Measurements from ENCODE around the gene COL1A1. TPM values are rescaled to one million over a fixed set of nuclear protein-coding genes. Genes with fewer than 3 reads are reported as not detected.

Gene COL1A1
- total and polyA plus RNA-seq, 5 donors from 2014 or later = 26.2 TPM; not detected in 4

DNA sequence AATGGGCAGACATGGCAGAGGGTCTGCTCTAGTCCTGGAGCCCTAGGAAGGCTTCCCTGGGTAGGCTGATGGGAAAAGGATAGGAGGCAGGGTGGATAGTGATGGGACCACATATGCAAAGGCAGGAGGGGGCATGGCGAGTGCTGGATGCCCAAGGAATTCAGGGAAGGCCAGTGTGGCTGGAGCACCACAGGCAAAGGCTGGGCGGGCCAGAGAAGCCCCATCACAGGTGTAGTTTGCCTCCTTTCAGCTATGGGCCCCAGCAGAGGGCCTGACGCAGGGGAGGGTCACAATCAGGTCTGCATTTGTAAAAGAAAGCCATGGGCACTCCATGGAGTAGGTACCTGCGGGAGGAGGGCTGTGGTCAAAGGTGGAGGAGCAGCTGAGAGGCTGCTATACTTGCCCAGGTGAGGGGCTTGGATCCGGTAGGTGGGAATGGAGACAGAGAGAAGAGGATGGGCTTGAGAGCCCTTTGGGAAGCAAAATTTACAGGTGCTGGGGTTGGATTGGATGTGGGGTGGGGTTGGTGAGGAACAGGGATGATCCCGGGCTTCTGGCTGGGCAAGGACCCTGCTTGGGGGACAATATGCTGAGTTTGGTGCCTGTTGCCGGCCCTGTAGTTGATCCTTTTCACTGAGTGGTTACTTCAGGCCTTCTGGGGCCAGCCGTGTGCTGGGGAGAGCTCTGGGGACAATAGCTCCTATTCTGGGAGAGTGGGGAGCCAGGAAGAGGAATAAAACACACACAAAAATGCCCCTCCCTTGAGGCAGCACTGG is 6.5 kb upstream of the COL1A1 start:
- no peak overlapping the region for H3K27ac Mint-ChIP-seq
- Histone ChIP-seq H3K36me3 (ENCODE audit: control insufficient read depth, insufficient read depth, low read length) (no peaks in the 10 kb centered on the region), H3K27me3 (ENCODE audit: control insufficient read depth, insufficient read depth, low read length) (peaks cover 5% of the 10 kb centered on the region), H3K4me1 (ENCODE audit: control insufficient read depth, insufficient read depth, low read length, poor library complexity, severe bottlenecking) (no peaks in the 10 kb centered on the region), H3K4me3 (ENCODE audit: low read depth, low read length) (no peak overlapping the region), H3K27ac (ENCODE audit: insufficient read depth, low read length, poor library complexity, severe bottlenecking) (no peak overlapping the region), H3K9me3 (ENCODE audit: control insufficient read depth in 2 of 2, low read length in 2 of 2) (no peaks in the 10 kb centered on the region)
- no peaks in the 10 kb centered on the region for H3K9me3 Mint-ChIP-seq
- peaks cover 54% of the 10 kb centered on the region for H3K27me3 Mint-ChIP-seq
- no peak for ATAC-seq (ENCODE audit: low read depth in 2 of 2)
- H3K4me3 Mint-ChIP-seq = peak overlapping the region in 1 of 4 donors; percentile 29
- DNase-seq = no peak
- H3K36me3 Mint-ChIP-seq = no peaks in the 10 kb centered on the region
- H3K4me1 Mint-ChIP-seq = peaks cover 0 to 6% (median 2%) of the 10 kb centered on the region in 4 donors

DNA sequence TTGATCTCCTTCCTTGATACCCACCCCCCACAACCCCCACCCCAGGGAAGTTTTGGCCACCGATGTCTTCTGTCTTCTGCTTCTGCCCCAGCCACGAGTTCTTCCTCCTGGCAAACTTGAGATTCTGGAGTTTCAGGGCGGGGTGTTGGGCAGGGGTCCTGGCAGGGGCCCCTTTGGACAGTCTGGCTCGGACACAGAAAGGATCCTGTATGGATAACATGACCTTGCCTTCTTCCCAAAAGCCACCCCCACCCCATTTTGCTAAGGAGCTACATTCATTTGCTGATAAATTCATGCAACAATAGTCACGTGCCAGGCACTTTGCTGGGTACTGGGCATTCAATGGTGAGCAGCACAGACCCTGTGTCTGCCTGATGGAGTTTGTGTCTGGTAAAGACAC is 5.9 kb upstream of the COL1A1 start:
- Mint-ChIP-seq H3K27ac (no peak overlapping the region), H3K4me3 (no peak overlapping the region), H3K27me3 (peaks cover 61% of the 10 kb centered on the region), H3K36me3 (no peaks in the 10 kb centered on the region), H3K9me3 (no peaks in the 10 kb centered on the region), H3K4me1 (peaks cover 0 to 7% (median 3%) of the 10 kb centered on the region in 4 donors)
- H3K4me1 ChIP-seq (ENCODE audit: control insufficient read depth, insufficient read depth, low read length, poor library complexity, severe bottlenecking) = no peaks in the 10 kb centered on the region
- ATAC-seq (ENCODE audit: low read depth in 2 of 2) (no peak), DNase-seq (no peak)
- H3K4me3 ChIP-seq (ENCODE audit: low read depth, low read length) = no peak overlapping the region
- peaks cover 6% of the 10 kb centered on the region for H3K27me3 ChIP-seq (ENCODE audit: control insufficient read depth, insufficient read depth, low read length)
- H3K27ac ChIP-seq (ENCODE audit: insufficient read depth, low read length, poor library complexity, severe bottlenecking) = no peak overlapping the region
- H3K36me3 ChIP-seq (ENCODE audit: control insufficient read depth, insufficient read depth, low read length) = no peaks in the 10 kb centered on the region
- no peaks in the 10 kb centered on the region for H3K9me3 ChIP-seq (ENCODE audit: control insufficient read depth in 2 of 2, low read length in 2 of 2)

DNA sequence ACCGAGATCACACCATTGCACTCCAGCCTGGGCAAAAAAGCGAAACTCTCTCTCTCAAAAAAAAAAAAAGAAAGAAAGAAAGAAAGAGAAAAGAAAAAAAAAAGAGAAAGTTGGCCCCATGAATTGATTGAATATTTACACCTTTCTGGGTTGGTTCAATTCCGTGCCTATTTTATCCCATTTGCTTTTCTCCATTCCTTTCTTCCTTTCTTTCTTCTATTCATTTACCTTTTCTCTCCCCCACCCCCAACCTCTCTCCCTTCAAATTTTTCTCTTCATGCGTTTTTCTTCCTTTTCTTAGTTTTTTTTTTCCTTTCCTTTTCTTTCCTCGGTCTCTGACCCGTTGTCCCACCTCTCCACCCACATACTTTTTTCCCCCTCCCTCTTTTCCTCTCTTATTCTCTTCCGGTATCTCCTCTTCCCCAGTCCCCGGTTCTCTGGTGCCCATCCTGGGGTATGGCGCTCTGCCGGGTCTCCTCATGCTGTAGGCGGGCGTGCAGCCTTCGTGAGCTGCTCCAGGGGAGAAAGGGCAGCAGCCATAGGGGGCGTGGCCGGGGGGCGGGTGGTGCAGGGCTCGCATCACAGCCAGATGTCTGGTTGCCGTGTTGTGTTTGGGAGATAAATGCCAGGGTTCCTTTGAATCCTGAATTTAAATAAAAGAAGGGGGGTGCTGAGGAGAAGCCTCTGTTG is 5.3 kb upstream of the COL1A1 start:
- Histone ChIP-seq H3K36me3 (ENCODE audit: control insufficient read depth, insufficient read depth, low read length) (no peaks in the 10 kb centered on the region), H3K4me1 (ENCODE audit: control insufficient read depth, insufficient read depth, low read length, poor library complexity, severe bottlenecking) (no peaks in the 10 kb centered on the region), H3K27ac (ENCODE audit: insufficient read depth, low read length, poor library complexity, severe bottlenecking) (no peak overlapping the region), H3K9me3 (ENCODE audit: control insufficient read depth in 2 of 2, low read length in 2 of 2) (no peaks in the 10 kb centered on the region), H3K27me3 (ENCODE audit: control insufficient read depth, insufficient read depth, low read length) (peaks cover 10% of the 10 kb centered on the region), H3K4me3 (ENCODE audit: low read depth, low read length) (no peak overlapping the region)
- Mint-ChIP-seq H3K9me3 (peaks cover 0 to 2% (median 0%) of the 10 kb centered on the region in 7 donors), H3K27ac (no peak overlapping the region), H3K27me3 (peaks cover 67% of the 10 kb centered on the region), H3K4me3 (no peak overlapping the region), H3K36me3 (no peaks in the 10 kb centered on the region), H3K4me1 (peaks cover 0 to 12% (median 4%) of the 10 kb centered on the region in 4 donors)
- DNase-seq (no peak), ATAC-seq (ENCODE audit: low read depth in 2 of 2) (no peak)

DNA sequence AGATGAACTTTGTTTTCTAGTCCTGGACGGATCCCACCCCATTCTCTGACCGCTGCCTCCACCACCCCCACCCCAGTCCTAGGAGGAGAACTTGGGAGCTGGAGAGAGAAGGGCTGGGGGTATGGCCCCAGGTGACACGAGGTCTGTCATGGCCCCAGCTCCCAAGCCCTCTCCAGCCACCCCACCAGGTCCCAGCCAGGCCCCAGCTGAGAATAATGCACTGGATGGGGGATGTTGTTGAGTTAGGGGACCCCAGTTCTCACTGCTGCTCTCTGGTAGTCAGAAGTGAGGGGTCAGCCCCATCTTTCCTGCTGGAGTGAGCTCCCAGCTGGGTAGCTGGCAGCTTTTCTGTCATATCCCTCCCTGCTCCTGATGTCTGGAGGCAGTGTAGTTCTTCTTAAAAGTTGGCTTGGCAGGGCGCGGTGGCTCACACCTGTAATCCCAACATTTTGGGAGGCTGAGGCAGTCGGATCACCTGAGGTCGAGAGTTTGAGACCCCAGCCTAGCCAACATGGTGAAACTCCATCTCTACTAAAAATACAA is 4.6 kb upstream of the COL1A1 start:
- H3K27me3 Mint-ChIP-seq = peaks cover 68% of the 10 kb centered on the region
- Histone ChIP-seq H3K27me3 (ENCODE audit: control insufficient read depth, insufficient read depth, low read length) (peaks cover 10% of the 10 kb centered on the region), H3K27ac (ENCODE audit: insufficient read depth, low read length, poor library complexity, severe bottlenecking) (no peak overlapping the region), H3K4me3 (ENCODE audit: low read depth, low read length) (no peak overlapping the region), H3K36me3 (ENCODE audit: control insufficient read depth, insufficient read depth, low read length) (no peaks in the 10 kb centered on the region), H3K9me3 (ENCODE audit: control insufficient read depth in 2 of 2, low read length in 2 of 2) (no peaks in the 10 kb centered on the region), H3K4me1 (ENCODE audit: control insufficient read depth, insufficient read depth, low read length, poor library complexity, severe bottlenecking) (peaks cover 2% of the 10 kb centered on the region)
- H3K27ac Mint-ChIP-seq = no peak overlapping the region
- no peak for ATAC-seq (ENCODE audit: low read depth in 2 of 2)
- no peak for DNase-seq
- H3K9me3 Mint-ChIP-seq = peaks cover 0 to 2% (median 0%) of the 10 kb centered on the region in 7 donors
- H3K4me3 Mint-ChIP-seq = no peak overlapping the region
- H3K36me3 Mint-ChIP-seq = no peaks in the 10 kb centered on the region
- H3K4me1 Mint-ChIP-seq = peaks cover 0 to 14% (median 6%) of the 10 kb centered on the region in 4 donors

DNA sequence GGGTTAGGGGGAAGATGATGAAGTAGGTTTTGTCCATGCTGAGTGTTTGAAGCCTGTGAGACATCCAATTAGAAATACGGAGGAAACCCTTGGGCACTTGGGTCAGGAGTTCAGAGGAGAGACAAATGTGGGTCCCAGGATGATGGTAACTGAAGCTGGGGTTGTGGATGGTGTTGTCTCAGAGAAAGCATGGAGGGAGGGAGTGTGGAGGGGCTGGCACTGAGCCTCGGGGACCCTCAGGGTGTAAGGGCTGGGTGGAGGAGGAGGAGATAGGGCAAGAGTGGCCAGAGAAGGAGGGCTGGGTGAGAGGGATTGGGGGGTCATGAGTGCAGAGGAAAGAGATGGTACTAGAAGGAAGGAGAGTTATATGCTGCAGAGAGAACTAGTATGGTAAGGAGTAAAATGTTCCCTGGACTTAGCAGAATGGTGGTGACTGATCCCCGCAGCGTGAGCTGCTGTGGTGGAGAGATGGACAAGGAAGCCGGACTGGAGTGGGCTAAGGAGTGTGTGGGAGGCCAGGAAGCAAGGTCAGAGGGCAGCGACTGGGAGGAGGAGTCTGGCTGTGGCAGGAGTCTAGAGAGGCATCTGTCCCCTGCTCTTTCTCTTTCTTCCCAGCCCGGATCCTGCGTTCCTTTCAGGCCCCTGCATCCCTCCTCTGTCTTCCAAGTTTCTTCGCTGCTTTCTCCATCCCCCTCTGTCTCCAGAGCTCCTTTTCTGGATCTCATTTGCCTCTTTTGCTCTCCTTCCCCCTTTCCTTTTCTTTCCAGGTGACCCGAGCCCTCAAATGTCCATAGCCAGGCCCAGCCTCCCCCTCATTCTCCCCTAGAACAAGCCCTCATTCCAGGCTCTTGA is 3.9 kb upstream of the COL1A1 start:
- H3K4me3 Mint-ChIP-seq = no peak overlapping the region
- H3K27ac Mint-ChIP-seq = no peak overlapping the region

DNA sequence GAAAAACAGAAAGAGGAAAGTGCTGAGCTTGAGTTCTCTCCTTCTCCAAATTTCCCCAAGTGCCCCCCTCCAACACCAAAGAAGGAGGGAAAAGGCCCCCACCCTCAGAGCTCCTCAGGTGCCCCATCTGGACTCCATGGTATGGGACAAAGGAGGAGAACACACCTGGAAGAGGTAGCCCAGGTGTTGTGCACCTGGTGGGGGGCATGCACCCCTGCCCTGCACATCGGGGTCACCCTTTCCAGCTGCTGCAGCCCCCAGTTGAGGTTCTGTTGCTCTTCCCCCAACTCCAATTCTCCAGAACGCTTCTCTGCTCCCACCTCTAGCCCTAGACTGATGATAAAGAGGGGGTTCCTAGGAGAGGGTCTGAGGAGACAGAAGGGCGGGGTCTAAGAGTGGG is 3.0 kb upstream of the COL1A1 start:
- ATAC-seq (ENCODE audit: low read depth in 2 of 2) (no peak), DNase-seq (no peak)

More for the DNA sequence above, 3.9 kb upstream of the COL1A1 start:
- peaks cover 9% of the 10 kb centered on the region for H3K4me1 ChIP-seq (ENCODE audit: control insufficient read depth, insufficient read depth, low read length, poor library complexity, severe bottlenecking)
- no peaks in the 10 kb centered on the region for H3K9me3 ChIP-seq (ENCODE audit: control insufficient read depth in 2 of 2, low read length in 2 of 2)
- peaks cover 10% of the 10 kb centered on the region for H3K27me3 ChIP-seq (ENCODE audit: control insufficient read depth, insufficient read depth, low read length)
- H3K4me3 ChIP-seq (ENCODE audit: low read depth, low read length) = no peak overlapping the region
- Mint-ChIP-seq H3K36me3 (no peaks in the 10 kb centered on the region), H3K27me3 (peaks cover 74% of the 10 kb centered on the region), H3K9me3 (peaks cover 0 to 2% (median 0%) of the 10 kb centered on the region in 7 donors), H3K4me1 (peaks cover 0 to 21% (median 11%) of the 10 kb centered on the region in 4 donors)
- H3K36me3 ChIP-seq (ENCODE audit: control insufficient read depth, insufficient read depth, low read length) = no peaks in the 10 kb centered on the region
- no peak overlapping the region for H3K27ac ChIP-seq (ENCODE audit: insufficient read depth, low read length, poor library complexity, severe bottlenecking)
- DNase-seq = no peak
- ATAC-seq (ENCODE audit: low read depth in 2 of 2) = no peak

DNA sequence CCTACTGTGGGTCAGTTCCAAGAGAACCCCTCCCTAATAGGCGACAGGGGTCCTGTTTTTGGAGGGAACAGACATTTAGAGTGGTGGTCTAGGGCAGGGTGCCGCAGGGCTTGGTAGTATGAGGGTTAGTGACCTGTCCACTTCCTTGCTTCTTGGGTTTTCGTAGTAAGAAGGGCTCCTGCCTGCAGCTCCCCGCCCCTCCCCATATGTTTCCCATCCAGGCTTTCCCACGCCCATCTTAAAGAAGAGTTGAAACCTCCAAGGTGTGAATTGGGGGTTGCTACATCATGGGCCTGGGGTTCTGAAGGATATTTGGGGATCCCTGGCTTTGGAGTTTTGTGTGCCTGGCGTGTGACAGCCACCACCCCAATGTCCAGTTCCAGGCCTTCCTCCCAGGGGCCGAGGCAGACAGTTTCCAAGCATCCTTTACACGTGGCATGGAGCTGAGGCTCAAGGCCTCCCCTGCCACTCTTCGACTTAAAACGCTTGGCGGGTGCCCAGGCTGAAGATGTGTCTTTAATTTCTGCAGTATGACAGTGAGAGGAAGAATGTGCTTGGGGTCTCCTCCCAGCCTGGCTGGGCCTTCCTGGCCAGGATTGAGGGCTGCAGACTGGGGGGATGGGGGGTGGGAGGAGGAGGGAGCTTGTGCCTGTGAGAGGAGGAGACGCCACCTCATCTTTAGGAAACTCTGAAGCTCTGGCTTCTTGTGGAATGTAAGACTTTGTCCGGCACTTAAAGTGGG is 2.3 kb upstream of the COL1A1 start:
- peaks cover 0 to 2% (median 0%) of the 10 kb centered on the region in 7 donors for H3K9me3 Mint-ChIP-seq
- H3K27me3 Mint-ChIP-seq = peaks cover 77% of the 10 kb centered on the region
- Histone ChIP-seq H3K27ac (ENCODE audit: insufficient read depth, low read length, poor library complexity, severe bottlenecking) (no peak overlapping the region), H3K36me3 (ENCODE audit: control insufficient read depth, insufficient read depth, low read length) (no peaks in the 10 kb centered on the region), H3K27me3 (ENCODE audit: control insufficient read depth, insufficient read depth, low read length) (peaks cover 9% of the 10 kb centered on the region), H3K4me1 (ENCODE audit: control insufficient read depth, insufficient read depth, low read length, poor library complexity, severe bottlenecking) (peaks cover 21% of the 10 kb centered on the region), H3K9me3 (ENCODE audit: control insufficient read depth in 2 of 2, low read length in 2 of 2) (no peaks in the 10 kb centered on the region), H3K4me3 (ENCODE audit: low read depth, low read length) (no peak overlapping the region)
- H3K36me3 Mint-ChIP-seq = no peaks in the 10 kb centered on the region
- ATAC-seq (ENCODE audit: low read depth in 2 of 2) (no peak), DNase-seq (no peak)
- H3K4me1 Mint-ChIP-seq = peaks cover 0 to 29% (median 15%) of the 10 kb centered on the region in 4 donors
- H3K4me3 Mint-ChIP-seq = no peak overlapping the region
- no peak overlapping the region for H3K27ac Mint-ChIP-seq

More for the DNA sequence above, 3.0 kb upstream of the COL1A1 start:
- Mint-ChIP-seq H3K4me3 (no peak overlapping the region), H3K27ac (no peak overlapping the region), H3K4me1 (peaks cover 0 to 27% (median 15%) of the 10 kb centered on the region in 4 donors), H3K36me3 (no peaks in the 10 kb centered on the region), H3K9me3 (peaks cover 0 to 2% (median 0%) of the 10 kb centered on the region in 7 donors), H3K27me3 (peaks cover 81% of the 10 kb centered on the region)
- no peak overlapping the region for H3K4me3 ChIP-seq (ENCODE audit: low read depth, low read length)
- H3K36me3 ChIP-seq (ENCODE audit: control insufficient read depth, insufficient read depth, low read length) = no peaks in the 10 kb centered on the region
- H3K27me3 ChIP-seq (ENCODE audit: control insufficient read depth, insufficient read depth, low read length) = peaks cover 10% of the 10 kb centered on the region
- no peak overlapping the region for H3K27ac ChIP-seq (ENCODE audit: insufficient read depth, low read length, poor library complexity, severe bottlenecking)
- no peaks in the 10 kb centered on the region for H3K9me3 ChIP-seq (ENCODE audit: control insufficient read depth in 2 of 2, low read length in 2 of 2)
- H3K4me1 ChIP-seq (ENCODE audit: control insufficient read depth, insufficient read depth, low read length, poor library complexity, severe bottlenecking) = peaks cover 18% of the 10 kb centered on the region
